HG02798 (cell line): Measurements from ENCODE around the gene EFHD2.
"Not testable (repeated sequence)": the region's sequence is repeated elsewhere in the genome, so short reads cannot be mapped to it uniquely, and the experiment has no call there.

Experiments used
- ATAC-seq: cut with Tn5 transposase; IDR thresholded peaks from one replicate; pipeline ENCODE4 v1.9.1; 2021; ENCODE audit warnings: mild to moderate bottlenecking; ENCODE audit not compliant: unreplicated experiment, poor library complexity

The EFHD2 gene

DNA sequence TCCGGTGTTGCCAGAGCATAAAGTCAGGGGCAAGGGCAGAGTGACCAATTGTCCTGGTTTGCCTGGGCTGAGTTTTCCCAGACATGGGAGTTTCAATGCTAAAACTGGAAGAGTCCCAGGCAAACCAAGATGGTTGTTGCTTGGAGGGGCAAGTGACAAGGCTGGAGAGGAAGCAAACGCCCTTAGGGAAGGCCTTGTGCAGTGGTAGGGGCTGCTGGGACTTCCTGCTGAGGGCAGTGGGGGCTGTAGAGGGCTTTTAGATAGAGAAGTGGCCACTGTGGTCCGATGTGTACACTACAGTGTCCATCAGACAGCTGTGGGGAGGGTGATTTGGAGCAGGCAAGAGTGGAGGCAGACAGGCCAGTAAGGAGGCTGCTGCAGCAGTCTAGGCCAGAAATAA is 39.9 kb downstream of the EFHD2 start:
- ATAC-seq: no peak

GRCh38 chr1:15451014-15451722 is 41.5 kb downstream of the EFHD2 start:
- no peak for ATAC-seq

GRCh38 chr1:15452216-15452615 is 42.5 kb downstream of the EFHD2 start:
- no peak for ATAC-seq

DNA sequence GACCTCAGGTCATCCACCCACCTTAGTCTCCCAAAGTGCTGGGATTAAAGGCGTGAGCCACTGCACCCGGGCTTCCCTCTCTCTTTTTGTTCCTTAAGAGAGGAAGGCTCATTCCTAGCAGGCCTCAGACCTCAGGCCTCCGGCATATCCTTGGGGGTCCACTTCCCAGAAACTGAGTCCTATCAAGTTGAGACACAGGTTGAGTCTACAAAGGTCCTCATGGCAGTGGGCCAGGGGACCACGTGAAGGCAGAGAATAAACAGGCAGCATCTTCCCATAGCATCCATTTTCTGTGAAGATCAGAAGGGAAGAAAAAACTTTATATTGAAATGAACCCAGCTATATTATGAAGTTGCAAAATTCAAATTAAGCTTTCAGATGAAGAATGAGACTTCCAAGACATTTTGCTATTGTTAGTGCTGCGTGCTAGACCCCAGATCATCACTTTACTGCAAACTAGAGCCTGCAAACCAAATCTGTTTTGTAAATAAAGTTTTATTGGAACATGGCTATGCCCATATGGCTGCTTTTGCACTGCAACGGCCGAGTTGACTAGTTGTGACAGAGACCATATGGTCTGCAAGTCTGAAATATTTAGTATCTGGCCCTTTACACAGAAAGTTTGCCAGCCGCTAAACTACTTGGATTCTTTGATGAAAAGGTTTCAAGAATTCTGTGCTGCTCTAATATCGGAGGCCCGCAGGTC is 43.3 kb downstream of the EFHD2 start:
- no peak for ATAC-seq

GRCh38 chr1:15453734-15454133 is 44.0 kb downstream of the EFHD2 start:
- no peak for ATAC-seq

DNA sequence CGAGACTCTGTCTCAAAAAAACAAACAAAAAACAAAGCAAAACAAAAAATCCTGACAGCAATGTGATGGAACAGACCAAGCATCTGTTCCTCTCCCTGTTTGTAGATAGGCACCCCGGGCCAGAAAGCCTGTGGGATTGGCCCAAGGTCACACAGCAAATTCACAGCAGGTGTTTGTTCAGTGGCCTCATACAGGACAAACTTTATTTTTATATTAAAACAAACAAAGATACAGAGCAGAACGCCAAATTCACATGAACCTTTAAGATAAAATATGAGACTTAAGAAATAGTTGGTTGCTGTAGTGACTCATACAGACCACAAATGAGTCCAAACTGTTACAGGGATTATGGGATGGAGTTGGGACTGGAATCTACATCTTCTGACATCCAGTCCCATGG is 44.6 kb downstream of the EFHD2 start:
- no peak for ATAC-seq

- ATAC-seq: no peak
Observed at GRCh38 chr1:15455522-15455921, 45.8 kb downstream of the EFHD2 start.

GRCh38 chr1:15456313-15456954 is 46.7 kb downstream of the EFHD2 start, which contains the start of gene CELA2A:
Gene CELA2A, plus strand, starts transcription at chr1:15456732. Its CDS starts 22 bp downstream, at chr1:15456754.
- ATAC-seq: no peak

- no peak for ATAC-seq
Observed at GRCh38 chr1:15457585-15457984, 47.9 kb downstream of the EFHD2 start.

DNA sequence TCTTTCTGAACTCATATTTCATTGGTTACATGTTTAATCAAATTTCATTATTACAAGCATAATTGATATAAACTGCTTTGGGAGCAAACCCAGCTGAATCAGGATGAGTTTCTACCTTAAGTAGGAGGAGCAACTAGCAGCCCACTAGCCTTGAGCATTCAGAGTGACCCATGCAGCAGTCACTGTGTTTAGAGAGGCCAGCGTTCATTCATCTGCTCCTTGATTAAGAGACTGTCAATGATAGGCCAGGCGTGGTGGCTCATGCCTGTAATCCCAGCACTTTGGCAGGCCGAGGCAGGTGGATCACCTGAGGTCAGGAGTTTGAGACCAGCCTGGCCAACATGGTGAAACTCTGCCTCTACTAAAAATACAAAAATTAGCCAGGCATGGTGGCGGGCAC is 48.7 kb downstream of the EFHD2 start:
- ATAC-seq: not testable (repeated sequence)

- ATAC-seq: no peak
Observed at GRCh38 chr1:15459771-15460707, 50.4 kb downstream of the EFHD2 start.

- ATAC-seq: no peak
Observed at GRCh38 chr1:15460708-15461095, 51.0 kb downstream of the EFHD2 start.

DNA sequence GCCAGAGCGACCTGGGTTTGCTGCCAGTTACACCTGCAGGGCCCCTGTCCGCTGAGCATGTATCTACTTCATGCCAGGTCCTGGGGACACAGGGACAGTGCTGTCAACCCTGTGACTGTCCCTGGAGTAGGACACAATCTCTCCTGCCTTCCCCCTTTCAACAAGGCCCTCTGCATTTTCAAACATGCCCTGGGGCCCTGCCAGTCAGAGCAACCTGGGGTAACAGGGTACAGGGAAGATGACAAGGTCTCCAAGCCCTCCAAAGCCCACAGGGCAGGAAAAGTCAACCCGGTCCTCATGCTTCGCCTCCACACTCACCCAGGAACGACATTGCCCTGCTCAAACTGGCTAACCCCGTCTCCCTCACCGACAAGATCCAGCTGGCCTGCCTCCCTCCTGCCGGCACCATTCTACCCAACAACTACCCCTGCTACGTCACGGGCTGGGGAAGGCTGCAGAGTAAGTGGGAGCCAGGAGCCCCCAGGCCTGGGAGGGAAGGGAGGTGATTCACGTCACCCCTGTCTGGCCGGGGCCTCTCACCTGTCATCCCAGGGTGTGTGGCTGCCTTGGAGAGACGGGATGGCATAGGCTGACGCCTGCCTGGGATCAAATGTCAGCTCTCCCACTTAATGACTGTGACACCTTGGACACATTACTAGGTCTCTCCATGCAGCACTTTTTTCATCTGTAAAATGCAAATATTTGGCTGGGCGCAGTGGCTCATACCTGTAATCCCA is 53.5 kb downstream of the EFHD2 start:
- ATAC-seq: not testable (repeated sequence)

DNA sequence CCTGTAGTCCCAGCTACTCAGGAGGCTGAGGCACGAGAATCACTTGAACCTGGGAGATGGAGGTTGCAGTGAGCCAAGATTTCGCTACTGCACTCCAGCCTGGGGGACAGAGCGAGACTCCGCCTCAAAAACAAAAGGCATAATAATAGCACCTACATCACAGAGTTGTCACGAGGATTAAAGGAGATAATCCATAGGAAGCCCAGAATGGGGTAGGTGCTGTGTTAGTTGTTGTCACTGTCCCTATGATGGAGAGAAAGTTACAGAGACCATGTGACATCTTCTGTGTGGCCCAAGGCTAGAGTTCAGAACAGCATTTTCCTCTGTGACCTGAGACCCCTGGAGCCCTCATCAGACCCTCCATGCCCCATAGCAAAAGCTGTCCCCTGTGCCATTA is 54.2 kb downstream of the EFHD2 start:
- ATAC-seq: not testable (repeated sequence)

DNA sequence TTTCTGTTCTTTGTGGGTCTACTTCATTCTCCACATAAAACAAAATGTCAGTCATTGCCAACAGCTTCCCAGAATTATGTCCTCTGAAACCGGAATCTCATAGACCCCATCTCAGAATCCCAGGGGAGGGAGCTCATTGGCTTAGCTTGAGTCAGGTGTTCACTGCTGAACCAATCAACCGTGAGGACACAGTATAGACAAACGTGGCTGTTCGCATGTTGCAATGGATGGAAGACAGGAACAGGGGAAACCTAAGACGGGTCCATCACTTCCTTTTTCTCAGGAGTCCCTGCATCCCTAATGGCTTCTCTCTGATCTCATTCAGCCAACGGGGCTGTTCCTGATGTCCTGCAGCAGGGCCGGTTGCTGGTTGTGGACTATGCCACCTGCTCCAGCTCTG is 56.0 kb downstream of the EFHD2 start:
- ATAC-seq: no peak

- not testable (repeated sequence) for ATAC-seq
Observed at GRCh38 chr1:15466955-15467625, 57.4 kb downstream of the EFHD2 start.

DNA sequence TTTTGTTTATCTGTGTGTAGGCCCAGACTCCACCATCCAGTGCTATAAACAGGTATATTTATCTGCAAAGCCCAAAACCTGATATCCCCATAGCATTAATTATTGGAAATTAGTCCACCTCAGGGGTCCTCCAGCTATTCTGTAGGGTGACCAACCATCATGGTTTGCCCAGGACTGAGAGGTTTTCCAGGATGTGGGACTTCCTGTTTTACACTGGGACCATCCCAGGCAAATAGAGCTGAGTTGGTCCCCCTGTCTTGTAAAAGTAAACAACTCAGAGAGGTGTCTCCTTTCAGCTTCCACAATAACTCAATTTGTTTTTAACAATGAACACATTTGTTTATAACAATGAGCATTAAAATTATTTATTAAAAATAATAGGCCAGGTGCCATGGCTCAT is 58.5 kb downstream of the EFHD2 start:
- no peak for ATAC-seq

DNA sequence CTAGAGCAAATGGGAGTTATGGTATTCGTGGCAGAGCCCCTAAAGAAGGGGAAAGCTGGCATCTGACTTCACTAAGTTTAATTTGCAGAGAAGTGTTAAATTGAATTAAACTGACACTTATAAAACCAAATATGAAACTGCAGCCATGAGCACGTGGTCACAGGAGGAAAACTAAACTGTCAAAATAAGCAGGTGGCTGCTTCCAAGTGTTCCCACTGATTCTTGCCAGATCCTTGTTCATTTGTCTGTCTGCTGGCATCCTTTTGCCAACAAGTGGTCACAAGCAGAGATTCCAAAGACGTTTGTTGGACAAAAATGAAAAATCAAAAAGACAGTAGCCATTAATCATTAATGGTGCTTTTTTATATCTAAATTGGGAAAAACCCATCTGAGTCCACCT is 59.7 kb downstream of the EFHD2 start:
- no peak for ATAC-seq

DNA sequence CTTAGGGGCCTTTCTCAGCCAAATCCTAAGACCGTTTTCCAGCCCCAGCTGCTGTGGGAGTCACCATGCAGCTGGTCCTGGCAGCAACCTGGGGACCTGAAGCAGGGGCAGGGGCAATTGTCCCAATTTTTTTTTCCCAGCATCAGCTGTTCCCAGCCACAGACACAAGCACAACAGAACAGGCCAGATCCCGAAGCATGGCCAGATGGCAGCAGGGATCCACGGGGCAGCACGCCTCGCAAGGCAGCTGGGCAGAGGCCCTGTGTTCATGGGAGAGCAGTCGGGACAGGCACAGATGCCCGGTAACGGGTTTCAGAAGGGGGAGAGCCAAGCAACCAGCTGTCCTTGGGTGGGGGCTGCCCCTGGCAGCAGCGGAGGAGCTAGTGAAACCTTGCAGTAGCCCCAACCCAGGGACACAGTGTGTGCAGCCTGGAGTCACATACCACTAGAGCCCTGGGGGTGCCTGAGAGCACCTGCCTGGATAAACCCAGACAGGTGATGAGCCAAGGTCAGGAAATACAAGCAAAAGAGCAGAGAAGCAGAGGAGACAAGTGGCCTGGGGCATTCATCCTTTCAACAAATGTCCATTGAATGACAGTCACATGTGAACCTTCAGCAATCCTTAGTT is 60.2 kb downstream of the EFHD2 start:
- not testable (repeated sequence) for ATAC-seq
